ENCODE data around the gene ANKRD28.
"Not testable (repeated sequence)": the region's sequence is repeated elsewhere in the genome, so short reads cannot be mapped to it uniquely, and the experiment has no call there.

ANKRD28 gene

DNA sequence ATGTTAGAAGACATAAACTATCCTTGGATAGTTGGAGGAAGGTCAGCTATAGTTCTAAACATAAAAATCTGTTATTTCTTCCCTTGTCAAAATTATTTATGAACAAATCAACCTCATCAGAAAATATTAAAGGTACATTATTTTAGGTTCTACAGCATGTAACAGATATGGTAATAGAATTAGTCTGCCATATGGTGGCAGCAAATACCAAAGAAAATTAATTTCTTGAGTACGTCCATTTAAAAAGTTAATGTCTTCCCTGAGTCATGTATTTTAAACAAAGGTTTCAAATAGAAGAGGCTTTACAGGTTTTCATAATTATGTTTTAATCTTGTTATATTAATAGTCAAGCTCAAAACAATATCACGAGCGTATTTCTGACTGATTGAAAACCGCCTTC lies 17.9 kb upstream of the ANKRD28 start:
- H3K4me3 ChIP-seq (ENCODE audit: low read depth, low read length), result no peak overlapping the region
- peak; percentile 87 for DNase-seq (ENCODE audit: low read depth)
- TF ChIP-seq, protein P1, sequence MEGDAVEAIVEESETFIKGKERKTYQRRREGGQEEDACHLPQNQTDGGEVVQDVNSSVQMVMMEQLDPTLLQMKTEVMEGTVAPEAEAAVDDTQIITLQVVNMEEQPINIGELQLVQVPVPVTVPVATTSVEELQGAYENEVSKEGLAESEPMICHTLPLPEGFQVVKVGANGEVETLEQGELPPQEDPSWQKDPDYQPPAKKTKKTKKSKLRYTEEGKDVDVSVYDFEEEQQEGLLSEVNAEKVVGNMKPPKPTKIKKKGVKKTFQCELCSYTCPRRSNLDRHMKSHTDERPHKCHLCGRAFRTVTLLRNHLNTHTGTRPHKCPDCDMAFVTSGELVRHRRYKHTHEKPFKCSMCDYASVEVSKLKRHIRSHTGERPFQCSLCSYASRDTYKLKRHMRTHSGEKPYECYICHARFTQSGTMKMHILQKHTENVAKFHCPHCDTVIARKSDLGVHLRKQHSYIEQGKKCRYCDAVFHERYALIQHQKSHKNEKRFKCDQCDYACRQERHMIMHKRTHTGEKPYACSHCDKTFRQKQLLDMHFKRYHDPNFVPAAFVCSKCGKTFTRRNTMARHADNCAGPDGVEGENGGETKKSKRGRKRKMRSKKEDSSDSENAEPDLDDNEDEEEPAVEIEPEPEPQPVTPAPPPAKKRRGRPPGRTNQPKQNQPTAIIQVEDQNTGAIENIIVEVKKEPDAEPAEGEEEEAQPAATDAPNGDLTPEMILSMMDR (conservative IDR thresholded peaks at IDR 0.05; ENCODE audit: low read depth, low read length), result no peak

DNA sequence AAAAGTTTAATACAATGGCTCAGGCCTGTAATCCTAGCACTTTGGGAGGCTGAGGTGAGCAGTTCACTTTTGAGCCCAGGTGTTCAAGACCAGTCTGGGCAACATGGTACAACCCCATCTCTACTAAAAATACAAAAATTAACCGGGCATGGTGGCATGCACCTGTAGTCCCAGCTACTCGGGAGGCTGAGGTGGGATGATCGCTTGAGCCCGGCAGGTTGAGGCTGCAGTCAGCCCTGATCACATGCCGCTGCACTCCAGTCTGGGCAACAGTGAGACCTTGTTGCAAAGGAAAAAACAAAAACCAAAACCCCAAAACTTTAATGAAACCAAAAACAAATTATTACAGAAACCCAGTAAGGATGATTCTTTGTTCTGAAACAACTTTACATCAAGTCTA lies 15.3 kb upstream of the ANKRD28 start:
- not testable (repeated sequence) for H3K4me3 ChIP-seq (ENCODE audit: low read depth, low read length)

DNA sequence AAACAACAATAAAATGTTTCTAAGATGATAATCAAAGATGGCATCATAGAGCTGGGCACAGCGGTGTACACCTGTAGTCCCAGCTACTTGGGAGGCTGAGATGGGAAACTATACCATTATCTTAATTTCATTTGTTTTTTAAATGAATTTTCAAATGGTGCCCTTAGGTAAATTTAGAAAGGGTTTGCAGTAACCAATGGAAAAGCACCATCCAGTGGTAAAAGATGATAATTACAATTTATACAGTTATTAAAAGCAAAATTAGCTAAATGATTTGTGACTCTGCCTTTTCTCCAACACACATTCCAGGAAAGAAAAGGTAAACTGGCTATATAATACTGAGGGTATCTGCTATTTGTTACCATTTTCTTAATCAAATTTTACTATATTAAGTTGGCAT lies 14.4 kb upstream of the ANKRD28 start:
- DNase-seq (ENCODE audit: low read depth), result peak; percentile 60
- TF ChIP-seq, protein P1 (conservative IDR thresholded peaks at IDR 0.05; ENCODE audit: low read depth, low read length), result peak; percentile 36
- H3K4me3 ChIP-seq (ENCODE audit: low read depth, low read length), result no peak overlapping the region

More for the DNA sequence above, 15.3 kb upstream of the ANKRD28 start:
- not testable (repeated sequence) for DNase-seq (ENCODE audit: low read depth)

DNA sequence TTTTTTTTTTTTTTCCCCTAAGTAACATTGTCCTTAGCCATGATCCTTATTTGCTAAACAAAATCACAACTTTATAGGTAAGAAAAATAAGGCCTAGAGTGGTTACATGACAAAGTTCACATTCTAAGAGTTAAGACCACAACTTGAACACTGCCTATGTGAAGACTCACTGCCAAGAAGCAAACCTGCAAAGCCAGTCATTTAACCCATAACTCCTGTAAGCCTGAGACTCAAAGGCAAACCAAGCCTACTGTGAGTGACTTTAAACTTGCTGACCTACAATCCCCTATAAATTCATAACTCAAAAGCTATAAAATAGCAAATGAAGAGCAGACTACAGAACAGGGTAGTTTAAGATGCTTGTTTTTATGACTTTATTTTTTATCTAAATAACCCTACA lies 12.9 kb upstream of the ANKRD28 start:
- DNase-seq (ENCODE audit: low read depth), result no peak

DNA sequence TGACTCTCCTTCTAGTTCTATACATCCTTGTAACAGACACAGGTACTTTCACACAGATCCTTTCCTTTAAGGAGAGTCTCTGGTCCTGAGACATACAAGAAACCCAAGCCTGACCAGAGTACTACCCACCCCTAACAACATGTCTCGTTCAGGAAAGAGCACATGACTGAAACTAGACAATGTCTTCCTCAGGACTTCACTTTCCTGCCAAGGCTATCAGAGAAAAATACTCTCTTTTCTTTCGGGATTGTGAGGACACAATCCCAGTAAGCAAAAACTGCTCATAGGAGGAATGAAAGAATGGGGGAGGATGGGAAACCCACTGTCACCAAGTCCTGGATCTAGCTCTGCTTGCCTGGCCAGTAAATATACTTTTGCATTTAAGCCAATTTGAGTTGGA lies 11.5 kb upstream of the ANKRD28 start:
- TF ChIP-seq, protein P1 (conservative IDR thresholded peaks at IDR 0.05; ENCODE audit: low read depth, low read length), result no peak
- DNase-seq (ENCODE audit: low read depth), result no peak
- no peak overlapping the region for H3K4me3 ChIP-seq (ENCODE audit: low read depth, low read length)

More for the DNA sequence above, 12.9 kb upstream of the ANKRD28 start:
- no peak overlapping the region for H3K4me3 ChIP-seq (ENCODE audit: low read depth, low read length)
- TF ChIP-seq, protein P1 (conservative IDR thresholded peaks at IDR 0.05; ENCODE audit: low read depth, low read length), result no peak

DNA sequence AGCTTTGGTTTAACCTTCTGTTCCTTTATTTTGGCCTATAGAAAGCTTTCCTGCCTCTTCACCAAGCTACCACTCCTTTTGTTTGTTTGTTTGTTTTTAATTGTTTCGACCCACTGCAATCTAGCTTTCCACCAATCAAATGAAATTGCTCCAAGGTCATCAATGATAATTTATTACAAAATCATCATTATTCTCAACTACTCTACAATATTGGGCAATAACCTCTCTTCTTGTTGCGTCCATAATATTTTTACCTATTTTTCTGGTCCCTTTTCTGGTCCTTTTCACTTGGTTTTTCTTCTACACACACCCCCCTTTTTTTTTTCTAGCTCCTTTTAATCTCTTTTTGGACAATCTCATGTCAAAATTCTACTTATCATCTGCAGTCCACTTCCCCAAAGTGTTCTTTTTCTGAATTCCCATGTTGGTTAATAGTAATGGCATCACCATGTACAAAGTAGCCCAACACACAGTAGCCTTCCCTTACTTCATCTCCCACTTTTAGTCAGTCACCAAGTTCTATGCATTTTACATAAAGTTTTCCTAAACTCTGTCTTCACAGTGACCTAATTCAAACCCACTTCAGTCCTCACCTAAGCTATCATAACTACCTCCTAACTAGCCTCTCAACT lies 11.0 kb upstream of the ANKRD28 start:
- DNase-seq (ENCODE audit: low read depth), result no peak
- TF ChIP-seq, protein P1 (conservative IDR thresholded peaks at IDR 0.05; ENCODE audit: low read depth, low read length), result no peak
- H3K4me3 ChIP-seq (ENCODE audit: low read depth, low read length), result no peak overlapping the region

DNA sequence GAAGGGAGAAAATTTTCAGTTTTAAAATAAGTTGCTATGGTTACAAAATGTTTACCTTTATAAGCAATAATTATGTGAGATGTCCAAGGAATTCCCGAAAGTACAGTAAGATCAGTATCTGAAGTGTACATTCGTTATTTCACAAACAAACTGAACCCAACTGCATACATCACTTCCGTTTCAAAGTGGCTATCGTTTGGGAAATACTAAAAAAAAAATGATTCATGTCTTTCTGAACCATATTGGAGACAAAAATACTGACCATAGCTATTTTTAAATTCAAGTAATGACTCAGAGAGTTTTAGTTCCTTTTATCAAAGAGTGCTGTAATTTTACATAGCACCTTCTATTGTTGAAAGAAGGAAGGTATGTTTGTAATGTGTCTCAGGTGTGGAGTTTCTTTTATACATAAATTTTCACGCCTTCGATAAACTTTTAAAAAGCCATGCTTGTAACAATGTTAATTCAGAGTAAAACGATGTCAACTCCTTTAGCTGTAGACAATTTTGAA lies 8.0 kb upstream of the ANKRD28 start:
- no peak overlapping the region for H3K4me3 ChIP-seq (ENCODE audit: low read depth, low read length)
- TF ChIP-seq, protein P1 (conservative IDR thresholded peaks at IDR 0.05; ENCODE audit: low read depth, low read length), result no peak
- peak; percentile 82 for DNase-seq (ENCODE audit: low read depth)
